Heart right ventricle (tissue), 16 donors: Measurements from ENCODE around the gene RNU2-63P. TPM values are rescaled to one million over a fixed set of nuclear protein-coding genes. Genes with fewer than 3 reads are reported as not detected.

Experiments used
- ATAC-seq, 8 donors: fragments of 200-7000 bp; cut with Tn5 transposase; one replicate each; pipeline ENCODE4 v1.9.1; 2020; ENCODE audit warnings: mild to moderate bottlenecking in 8 of 8, moderate library complexity in 8 of 8, moderate number of reproducible peaks in 1 of 8
- DNase-seq, 2 donors: peaks; one replicate each; pipeline ENCODE4 v3.0.0-alpha.2; 2020
- H3K27ac ChIP-seq, 10 donors: fragments of 200-600 bp; sonication (generic) in 2 of 10; one replicate each; pipeline versions ENCODE4 v1.5.0 to v1.8.0; 2020 to 2022; ENCODE audit warnings: mild to moderate bottlenecking in 3 of 10
- H3K27me3 ChIP-seq, 7 donors: fragments of 200-600 bp; one replicate each; pipeline ENCODE4 v1.8.0; 2021 to 2022; ENCODE audit warnings: mild to moderate bottlenecking in 2 of 7
- H3K36me3 ChIP-seq, 9 donors: fragments of 200-600 bp; sonication (generic) in 1 of 9; one replicate each; pipeline versions ENCODE4 v1.5.0 to v1.8.0; 2020 to 2022; ENCODE audit warnings: mild to moderate bottlenecking in 2 of 9
- H3K4me1 ChIP-seq, 9 donors: fragments of 200-600 bp; sonication (generic) in 1 of 9; one replicate each; pipeline versions ENCODE4 v1.5.0 to v1.8.0; 2020 to 2022; ENCODE audit warnings: mild to moderate bottlenecking in 4 of 9
- H3K4me3 ChIP-seq, 10 donors: fragments of 200-600 bp; sonication (generic) in 2 of 10; one replicate each; pipeline versions ENCODE4 v1.5.0 to v1.8.0; 2020 to 2022; ENCODE audit warnings: mild to moderate bottlenecking in 7 of 10, moderate library complexity in 2 of 10
- H3K9me3 ChIP-seq, 11 donors: fragments of 200-600 bp in 10 of 11; sonication (generic) in 2 of 11; one replicate each; pipeline versions ENCODE4 v1.5.0 to v1.8.0; 2013 to 2022; ENCODE audit warnings: mild to moderate bottlenecking in 2 of 11, control low read depth in 1 of 11, moderate library complexity in 1 of 11
- CTCF ChIP-seq, 9 donors: fragments of 200-600 bp; sonication (generic) in 2 of 9; IDR thresholded peaks; one replicate each; pipeline versions ENCODE4 v1.5.0 to v1.8.0; 2021 to 2022; ENCODE audit warnings: antibody characterized with exemption in 9 of 9, mild to moderate bottlenecking in 5 of 9, moderate library complexity in 1 of 9
- WGBS, 2 donors: extraction: QIAGEN DNeasy Blood & Tissue Kit; methylation state at CpG; one replicate each; pipeline ENCODE4 v1.1.7; 2013; ENCODE audit warnings: inconsistent platforms in 1 of 2; 5-methylcytosine and 5-hydroxymethylcytosine counted together
- intact Hi-C, 10 donors: fragments of 100-400 bp; cut with DNase I; formaldehyde crosslinking; loops; one replicate each; pipeline versions ENCODE4 v1.11.1 to v1.14.2; 2022
- polyA plus RNA-seq, 2 donors: library from polyadenylated mRNA; stranded (reverse); fragments of 200-250 nt; gene quantifications; one replicate each; pipeline ENCODE4 v1.2.3, GENCODE V29; 2013
- total RNA-seq, 10 donors: library from RNA; stranded (reverse); fragmentation: NEBNext Ultra II Directional in 3 of 10; extraction: Animal tissue kit (Norgen Biotek cat#: 25700) in 3 of 10; gene quantifications; one replicate each; pipeline versions ENCODE4 v1.2.1 to v1.2.4, GENCODE V29; 2021 to 2023
- donor health status: Arrhythmogenic right ventricular cardiomyopathy.
- donor health status: ischemic (EF 13 %, LVEDD 7.1; RV severe dilation, severe dysfunction).
- donor health status: healthy with polysubstance abuse.
- donor health status: DM: no; HTN: yes; CAD: no.
- donor health status: DM: no; HTN: no; CAD: no.
- donor health status: ischemic (EF 25% LVEDD 6.9; RV normal size, moderate dysfunction).
- donor health status: ischemic (EF 25% LVEDD 5.7; RV mildly dilated, moderate dysfunction).
- donor health status: healthy.
- donor health status: DM: yes; HTN: yes; CAD: no.
- donor health status: Ischemic cardiomyopathy.
- donor health status: ischemic (EF 35%, LVEDD 5.7; RV mildly dilated, moderate dysfunction).
- donor health status: nonischemic (EF 11% LVEDD 7.7; RV severe dilation, severe dysfunction).
- donor health status: DM: yes; HTN: yes; CAD: no.
- donor health status: PGD.
- donor health status: ischemic (EF 29% LVEDD 5.4; RV normal size, mild dysfunction).
- donor health status: nonischemic (EF 23%, LVEDD 6.1; RV moderate dilation, normal function).

RNU2-63P gene
- total and polyA plus RNA-seq, 12 donors: 4.0 to 7.0 TPM; not detected in 10

- no peaks in the 10 kb centered on the region for H3K36me3 ChIP-seq
- no peak overlapping the region for H3K4me3 ChIP-seq
- TF ChIP-seq CTCF (IDR thresholded peaks at IDR 0.05): no peak
- H3K9me3 ChIP-seq: no peaks in the 10 kb centered on the region
- H3K27ac ChIP-seq: no peak overlapping the region
- ATAC-seq (no peak), DNase-seq (no peak)
- WGBS, 2 donors: 89 to 91% methylated on average over 5 of the region's 5 CpGs
- peaks cover 0 to 22% (median 21%) of the 10 kb centered on the region in 9 donors for H3K4me1 ChIP-seq
- intact Hi-C loops: loop anchor here in 2 of 10 donors (2.0 to 10.0 kb wide), 2 partner anchors 103 to 1273 kb away; no protein-coding TSS in a partner anchor
- H3K27me3 ChIP-seq: no peaks in the 10 kb centered on the region
These were observed 41.8 kb upstream of the RNU2-63P start for GRCh38 chr2:88058191-88058590.

- no peak for TF ChIP-seq CTCF (IDR thresholded peaks at IDR 0.05)
- no peaks in the 10 kb centered on the region for H3K9me3 ChIP-seq
- no peaks in the 10 kb centered on the region for H3K27me3 ChIP-seq
- WGBS, 2 donors: 55 to 66% methylated on average over 4 of the region's 4 CpGs
- H3K4me1 ChIP-seq: peaks cover 0 to 29% (median 28%) of the 10 kb centered on the region in 9 donors
- no peak for ATAC-seq
- intact Hi-C loops: loop anchor here in 1 of 10 donors (10.0 kb wide), 1 partner anchor 1273 kb away; no protein-coding TSS in a partner anchor
- H3K36me3 ChIP-seq: no peaks in the 10 kb centered on the region
- no peak for DNase-seq
- no peak overlapping the region for H3K27ac ChIP-seq
- no peak overlapping the region for H3K4me3 ChIP-seq
These were observed 41.1 kb upstream of the RNU2-63P start for GRCh38 chr2:88057437-88057844.

- Histone ChIP-seq H3K27me3 (no peaks in the 10 kb centered on the region), H3K36me3 (peaks cover 0 to 5% (median 0%) of the 10 kb centered on the region in 9 donors), H3K4me3 (peak within 1 kb of the TSS; percentile 70 to 95 (median 86)), H3K9me3 (no peaks in the 10 kb centered on the region), H3K27ac (peak within 1 kb of the TSS; percentile 90 to 100 (median 98)), H3K4me1 (peaks cover 0 to 45% (median 40%) of the 10 kb centered on the region in 9 donors)
- intact Hi-C loops: loop anchor here in 1 of 10 donors (10.0 kb wide), 1 partner anchor 1271 kb away; no protein-coding TSS in a partner anchor
- ATAC-seq (peak; percentile 98 to 99 (median 99)), DNase-seq (peak; percentile 95 to 97)
- 0% methylated on average over 70 to 77 of the region's 77 CpGs for WGBS, 2 donors
- TF ChIP-seq CTCF (IDR thresholded peaks at IDR 0.05): peak in 1 of 9 donors; percentile 36
These were observed 39.2 kb upstream of the RNU2-63P start, which contains the start of gene KRCC1 for GRCh38 chr2:88055371-88056128. KRCC1 (minus strand) TSS chr2:88055783; CDS start chr2:88028563, 27,220 bp downstream.

- no peak for TF ChIP-seq CTCF (IDR thresholded peaks at IDR 0.05)
- Histone ChIP-seq H3K4me3 (peak overlapping the region; percentile 70 to 95 (median 86)), H3K4me1 (peaks cover 0 to 45% (median 40%) of the 10 kb centered on the region in 9 donors), H3K27me3 (no peaks in the 10 kb centered on the region), H3K27ac (peak overlapping the region; percentile 90 to 100 (median 98)), H3K36me3 (peaks cover 0 to 5% (median 0%) of the 10 kb centered on the region in 9 donors), H3K9me3 (no peaks in the 10 kb centered on the region)
- ATAC-seq (peak in 5 of 8 donors; percentile 12 to 41 (median 26)), DNase-seq (no peak)
- intact Hi-C loops: loop anchor here in 1 of 10 donors (10.0 kb wide), 1 partner anchor 1270 kb away; no protein-coding TSS in a partner anchor
- WGBS, 2 donors: 21 to 29% methylated on average over 25 of the region's 25 CpGs
These were observed 38.5 kb upstream of the RNU2-63P start for GRCh38 chr2:88054782-88055370.
